Gastroesophageal sphincter (tissue), 4 donors: ENCODE measurements around the gene PIK3R3. TPM values are rescaled to one million over a fixed set of nuclear protein-coding genes. Genes with fewer than 3 reads are reported as not detected.

Source experiments
- ATAC-seq: fragments of 150-250 bp; one replicate; pipeline ENCODE4 v1.9.1; 2016; ENCODE audit warnings: mild to moderate bottlenecking, moderate library complexity
- H3K27ac ChIP-seq, 4 donors: fragments of 200-600 bp; sonication (generic) in 3 of 4; 1 replicate in 3 of 4; 2 replicates in 1 of 4; pipeline ENCODE4 v1.5.1; 2016 to 2019
- H3K27me3 ChIP-seq: fragments of 200-600 bp; sonication (generic); one replicate; pipeline ENCODE4 v1.5.1; 2019
- H3K36me3 ChIP-seq, 2 donors: fragments of 200-600 bp; sonication (generic); one replicate each; pipeline ENCODE4 v1.5.1; 2019; ENCODE audit warnings: control low read depth in 1 of 2
- H3K4me1 ChIP-seq, 3 donors: fragments of 200-600 bp; sonication (generic); 1 replicate in 2 of 3; 2 replicates in 1 of 3; pipeline ENCODE4 v1.5.1; 2016 to 2019; ENCODE audit warnings: control low read depth in 2 of 3
- H3K4me3 ChIP-seq, 2 donors: fragments of 200-600 bp; sonication (generic); one replicate each; pipeline ENCODE4 v1.5.1; 2019; ENCODE audit warnings: mild to moderate bottlenecking in 1 of 2, moderate library complexity in 1 of 2
- H3K9me3 ChIP-seq, 3 donors: fragments of 200-600 bp; sonication (generic); one replicate each; pipeline ENCODE4 v1.5.1; 2017 to 2019; ENCODE audit warnings: control low read depth in 2 of 3
- CTCF ChIP-seq, 4 experiments: fragments of 200-600 bp in 2 of 4; fragments of 450-650 bp in 2 of 4; sonication (generic) in 1 of 4; IDR thresholded peaks; one replicate each; pipeline ENCODE4 v1.5.1; 2017 to 2019; ENCODE audit warnings: antibody characterized with exemption in 4 of 4, mild to moderate bottlenecking in 2 of 4, moderate library complexity in 2 of 4
- EP300 ChIP-seq: sonication (generic); formaldehyde crosslinking; IDR thresholded peaks from one replicate; pipeline ENCODE4 v1.6.1; 2017; ENCODE audit warnings: antibody characterized with exemption, mild to moderate bottlenecking
- POLR2A ChIP-seq, 2 donors: fragments of 450-650 bp; IDR thresholded peaks; one replicate each; pipeline ENCODE4 v1.6.1; 2017; ENCODE audit warnings: antibody characterized with exemption in 2 of 2, mild to moderate bottlenecking in 2 of 2, moderate library complexity in 1 of 2
- POLR2AphosphoS5 ChIP-seq: sonication (generic); formaldehyde crosslinking; IDR thresholded peaks from one replicate; pipeline ENCODE4 v1.6.1; 2017; ENCODE audit warnings: antibody characterized with exemption
- WGBS, 2 donors: methylation state at CpG; one replicate each; pipeline ENCODE4 v1.1.5; 2018; ENCODE audit warnings: low coverage in 1 of 2; 5-methylcytosine and 5-hydroxymethylcytosine counted together
- total RNA-seq, 4 donors: library from RNA; depleted of rRNA; stranded (reverse); fragments of >200 nt; gene quantifications; one replicate each; pipeline ENCODE4 v1.1.0, GENCODE V29; 2016

The PIK3R3 gene
- total RNA-seq, 4 donors from 2014 or later = 21.7 to 34.7 (median 28.2) TPM

- Histone ChIP-seq H3K4me3 (no peak overlapping the region), H3K9me3 (no peaks in the 10 kb centered on the region), H3K4me1 (no peaks in the 10 kb centered on the region), H3K27me3 (no peaks in the 10 kb centered on the region), H3K27ac (no peak overlapping the region), H3K36me3 (no peaks in the 10 kb centered on the region)
- ATAC-seq = no peak
- TF ChIP-seq EP300 = no peak
- TF ChIP-seq CTCF (IDR thresholded peaks at IDR 0.05) = no peak
- TF ChIP-seq POLR2A (IDR thresholded peaks at IDR 0.05) = no peak
- no peak for TF ChIP-seq POLR2AphosphoS5
- WGBS, 2 donors = 100% methylated on average over 1 of the region's 1 CpG
Observed at GRCh38 chr1:46157916-46158311, 25.5 kb upstream of the PIK3R3 start.

DNA sequence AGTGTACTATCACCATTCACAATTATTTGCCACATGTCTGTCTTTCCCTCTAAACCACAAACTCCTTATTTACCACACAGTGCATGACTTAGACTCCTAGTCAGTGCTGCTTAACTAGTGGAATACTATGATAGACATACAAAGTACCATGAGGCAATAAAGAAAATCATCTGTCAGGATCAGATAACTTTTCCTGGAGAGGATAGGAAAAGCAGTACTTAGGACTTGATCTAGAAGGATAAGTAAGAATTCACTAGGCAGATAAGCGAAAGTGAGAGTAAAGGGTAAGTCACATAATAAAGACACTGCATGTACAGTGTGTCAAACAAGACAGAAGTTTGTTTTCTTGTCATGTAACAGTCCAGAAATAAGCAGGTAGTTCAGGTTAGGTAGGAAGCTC is 21.3 kb upstream of the PIK3R3 start:
- H3K36me3 ChIP-seq = no peaks in the 10 kb centered on the region
- no peaks in the 10 kb centered on the region for H3K9me3 ChIP-seq
- WGBS, 2 donors = 70 to 100% methylated on average over 1 of the region's 1 CpG
- no peak overlapping the region for H3K27ac ChIP-seq
- no peaks in the 10 kb centered on the region for H3K27me3 ChIP-seq
- no peak overlapping the region for H3K4me3 ChIP-seq
- TF ChIP-seq POLR2AphosphoS5 = no peak
- TF ChIP-seq CTCF (IDR thresholded peaks at IDR 0.05) = no peak
- no peak for TF ChIP-seq EP300
- TF ChIP-seq POLR2A (IDR thresholded peaks at IDR 0.05) = no peak
- ATAC-seq = no peak
- H3K4me1 ChIP-seq = no peaks in the 10 kb centered on the region

DNA sequence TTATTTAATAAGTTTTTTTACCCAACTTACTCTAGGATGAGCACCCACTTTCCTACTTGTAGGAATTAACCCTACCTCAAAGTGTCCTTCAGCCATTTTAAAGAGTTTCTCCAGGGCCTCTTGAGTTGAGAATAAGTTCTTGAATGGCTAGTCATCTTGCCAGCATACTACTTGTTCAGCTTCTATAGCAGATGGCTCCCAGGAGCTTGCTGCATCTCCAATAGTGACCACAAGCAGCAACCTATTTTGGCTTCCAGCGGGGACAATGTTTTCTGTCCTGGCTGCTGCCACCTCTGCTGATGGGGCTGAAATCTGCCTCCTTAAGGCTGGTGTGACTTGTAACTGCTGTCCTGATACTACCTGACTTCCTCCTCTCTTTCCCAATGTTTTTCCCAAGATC is 20.8 kb upstream of the PIK3R3 start:
- no peak for ATAC-seq
- TF ChIP-seq EP300 (no peak), POLR2AphosphoS5 (no peak), POLR2A (IDR thresholded peaks at IDR 0.05) (no peak), CTCF (IDR thresholded peaks at IDR 0.05) (no peak)
- Histone ChIP-seq H3K4me3 (no peak overlapping the region), H3K27me3 (no peaks in the 10 kb centered on the region), H3K4me1 (no peaks in the 10 kb centered on the region), H3K9me3 (no peaks in the 10 kb centered on the region), H3K27ac (no peak overlapping the region), H3K36me3 (no peaks in the 10 kb centered on the region)
- 100% methylated on average over 1 of the region's 1 CpG; no CpG with 5 or more reads in 1 of the 2 donors for WGBS, 2 donors

- H3K27ac ChIP-seq = no peak overlapping the region
Observed at GRCh38 chr1:46152016-46152415, 19.6 kb upstream of the PIK3R3 start.

More at GRCh38 chr1:46152016-46152415, 19.6 kb upstream of the PIK3R3 start:
- no peaks in the 10 kb centered on the region for H3K27me3 ChIP-seq
- no peaks in the 10 kb centered on the region for H3K36me3 ChIP-seq
- no peak overlapping the region for H3K4me3 ChIP-seq
- H3K4me1 ChIP-seq = no peaks in the 10 kb centered on the region
- WGBS, 2 donors = 79 to 84% methylated on average over 3 of the region's 3 CpGs
- no peaks in the 10 kb centered on the region for H3K9me3 ChIP-seq
- TF ChIP-seq POLR2A (IDR thresholded peaks at IDR 0.05) = no peak
- TF ChIP-seq CTCF (IDR thresholded peaks at IDR 0.05) = no peak
- TF ChIP-seq EP300 = no peak
- no peak for TF ChIP-seq POLR2AphosphoS5
- ATAC-seq = no peak
